ENCODE results near the gene PACS2.

The PACS2 gene

GRCh38 chr14:105426416-105427130 lies 112.0 kb downstream of the PACS2 start:
- DNase-seq, result no peak

GRCh38 chr14:105427412-105427811 lies 112.9 kb downstream of the PACS2 start:
- DNase-seq, result no peak

- no peak for DNase-seq
These were observed 113.5 kb downstream of the PACS2 start for GRCh38 chr14:105427936-105428485.

- no peak for DNase-seq
These were observed 115.5 kb downstream of the PACS2 start for GRCh38 chr14:105430042-105430441.

GRCh38 chr14:105430565-105430964 lies 116.0 kb downstream of the PACS2 start:
- DNase-seq, result no peak

- no peak for DNase-seq
These were observed 116.7 kb downstream of the PACS2 start for GRCh38 chr14:105431256-105431655.

- no peak for DNase-seq
These were observed 118.1 kb downstream of the PACS2 start for GRCh38 chr14:105432657-105433056.

GRCh38 chr14:105433161-105433605 lies 118.6 kb downstream of the PACS2 start:
- DNase-seq, result no peak

GRCh38 chr14:105436402-105436801 lies 121.9 kb downstream of the PACS2 start:
- no peak for DNase-seq

- DNase-seq, result no peak
These were observed 122.6 kb downstream of the PACS2 start for GRCh38 chr14:105436891-105437722.

GRCh38 chr14:105437723-105438500 lies 123.4 kb downstream of the PACS2 start:
- no peak for DNase-seq

- no peak for DNase-seq
These were observed 124.6 kb downstream of the PACS2 start for GRCh38 chr14:105439179-105439578.

- no peak for DNase-seq
These were observed 125.4 kb downstream of the PACS2 start for GRCh38 chr14:105439710-105440553.

GRCh38 chr14:105440554-105440900 lies 126.0 kb downstream of the PACS2 start:
- no peak for DNase-seq

- DNase-seq, result no peak
These were observed 126.4 kb downstream of the PACS2 start for GRCh38 chr14:105440992-105441391.

GRCh38 chr14:105442125-105442524 lies 127.6 kb downstream of the PACS2 start:
- DNase-seq, result no peak

- no peak for DNase-seq
These were observed 128.3 kb downstream of the PACS2 start for GRCh38 chr14:105442834-105443233.

GRCh38 chr14:105444859-105445258 lies 130.3 kb downstream of the PACS2 start:
- DNase-seq, result no peak

GRCh38 chr14:105445290-105445689 lies 130.7 kb downstream of the PACS2 start:
- no peak for DNase-seq

- DNase-seq, result no peak
These were observed 131.6 kb downstream of the PACS2 start for GRCh38 chr14:105445901-105446845.

GRCh38 chr14:105446971-105447370 lies 132.4 kb downstream of the PACS2 start:
- DNase-seq, result no peak
